HFFc6 (cell line): ENCODE data around the gene RENBP. TPM values are rescaled to one million over a fixed set of nuclear protein-coding genes. Genes with fewer than 3 reads are reported as not detected.

Source experiments
- DNase-seq: peaks from one replicate; pipeline ENCODE4 v3.0.0-alpha.2; 2018
- H3K27ac Mint-ChIP-seq: 2 replicates; pipeline ENCODE4 v1.8.0; 2020; ENCODE audit warnings: mild to moderate bottlenecking, mixed read lengths
- H3K27me3 Mint-ChIP-seq: 2 replicates; pipeline ENCODE4 v1.8.0; 2021; ENCODE audit warnings: mild to moderate bottlenecking, moderate library complexity, mixed read lengths; ENCODE audit not compliant: insufficient read depth
- H3K36me3 Mint-ChIP-seq: 2 replicates; pipeline ENCODE4 v1.8.0; 2021; ENCODE audit warnings: low read depth, mixed read lengths
- H3K4me1 Mint-ChIP-seq: 2 replicates; pipeline ENCODE4 v1.8.0; 2020; ENCODE audit warnings: low read depth, mixed read lengths
- H3K4me3 Mint-ChIP-seq: 2 replicates; pipeline ENCODE4 v1.8.0; 2020; ENCODE audit warnings: mild to moderate bottlenecking, moderate library complexity, mixed read lengths
- H3K9me3 Mint-ChIP-seq: 2 replicates; pipeline ENCODE4 v1.8.0; 2020; ENCODE audit warnings: mild to moderate bottlenecking, mixed read lengths
- total RNA-seq, 6 experiments: library from RNA; stranded (reverse); fragmentation: NEBNext Ultra II Directional; extraction: Animal tissue kit (Norgen Biotek cat#: 25700); gene quantifications; 2 replicates in 1 of 6; 3 replicates in 5 of 6; pipeline ENCODE4 v1.2.3, GENCODE V29; 2021
- TF ChIP-seq, protein P1 (sequence below): fragments of 200-600 bp; sonication (generic); IDR thresholded peaks from 2 replicates; pipeline ENCODE4 v1.5.0; 2021; ENCODE audit warnings: antibody characterized with exemption, mild to moderate bottlenecking

RENBP gene
- total RNA-seq, 6 experiments from 2014 or later, result 0.23 to 0.75 (median 0.40) TPM; not detected in 2

DNA sequence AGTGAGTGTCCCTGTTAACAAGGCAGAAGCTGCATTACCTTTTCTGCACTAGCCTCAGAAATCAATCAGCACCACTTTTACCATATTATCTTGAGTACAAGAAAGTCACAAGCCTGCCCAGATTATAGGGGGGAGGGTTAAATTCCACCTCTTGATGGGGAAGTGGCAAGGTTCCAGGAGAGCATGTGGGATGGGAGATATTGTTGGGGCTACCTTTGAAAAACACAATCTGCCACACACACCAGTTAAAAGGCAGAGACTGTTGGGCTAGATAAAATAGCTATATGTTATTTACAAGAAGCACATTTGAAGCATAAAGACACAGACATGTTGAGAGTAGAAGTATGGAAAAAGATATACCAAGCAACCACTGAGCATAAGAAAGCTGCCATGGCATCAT is 46.5 kb downstream of the RENBP start:
- Mint-ChIP-seq H3K27ac (no peak overlapping the region), H3K36me3 (no peaks in the 10 kb centered on the region), H3K4me1 (peaks cover 17% of the 10 kb centered on the region), H3K4me3 (no peak overlapping the region), H3K27me3 (peaks cover 8% of the 10 kb centered on the region), H3K9me3 (no peaks in the 10 kb centered on the region; the same call in 1 of the 2 replicates)
- TF ChIP-seq, protein P1, sequence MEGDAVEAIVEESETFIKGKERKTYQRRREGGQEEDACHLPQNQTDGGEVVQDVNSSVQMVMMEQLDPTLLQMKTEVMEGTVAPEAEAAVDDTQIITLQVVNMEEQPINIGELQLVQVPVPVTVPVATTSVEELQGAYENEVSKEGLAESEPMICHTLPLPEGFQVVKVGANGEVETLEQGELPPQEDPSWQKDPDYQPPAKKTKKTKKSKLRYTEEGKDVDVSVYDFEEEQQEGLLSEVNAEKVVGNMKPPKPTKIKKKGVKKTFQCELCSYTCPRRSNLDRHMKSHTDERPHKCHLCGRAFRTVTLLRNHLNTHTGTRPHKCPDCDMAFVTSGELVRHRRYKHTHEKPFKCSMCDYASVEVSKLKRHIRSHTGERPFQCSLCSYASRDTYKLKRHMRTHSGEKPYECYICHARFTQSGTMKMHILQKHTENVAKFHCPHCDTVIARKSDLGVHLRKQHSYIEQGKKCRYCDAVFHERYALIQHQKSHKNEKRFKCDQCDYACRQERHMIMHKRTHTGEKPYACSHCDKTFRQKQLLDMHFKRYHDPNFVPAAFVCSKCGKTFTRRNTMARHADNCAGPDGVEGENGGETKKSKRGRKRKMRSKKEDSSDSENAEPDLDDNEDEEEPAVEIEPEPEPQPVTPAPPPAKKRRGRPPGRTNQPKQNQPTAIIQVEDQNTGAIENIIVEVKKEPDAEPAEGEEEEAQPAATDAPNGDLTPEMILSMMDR, result no peak
- no peak for DNase-seq

- Mint-ChIP-seq H3K27ac (no peak overlapping the region), H3K4me1 (peaks cover 8% of the 10 kb centered on the region; the same call in 1 of the 2 replicates), H3K9me3 (no peaks in the 10 kb centered on the region), H3K27me3 (peaks cover 9% of the 10 kb centered on the region), H3K36me3 (no peaks in the 10 kb centered on the region), H3K4me3 (no peak overlapping the region)
- no peak for DNase-seq
- TF ChIP-seq, protein P1, result no peak
Observed at GRCh38 chrX:153889123-153889522, 55.3 kb downstream of the RENBP start.

DNA sequence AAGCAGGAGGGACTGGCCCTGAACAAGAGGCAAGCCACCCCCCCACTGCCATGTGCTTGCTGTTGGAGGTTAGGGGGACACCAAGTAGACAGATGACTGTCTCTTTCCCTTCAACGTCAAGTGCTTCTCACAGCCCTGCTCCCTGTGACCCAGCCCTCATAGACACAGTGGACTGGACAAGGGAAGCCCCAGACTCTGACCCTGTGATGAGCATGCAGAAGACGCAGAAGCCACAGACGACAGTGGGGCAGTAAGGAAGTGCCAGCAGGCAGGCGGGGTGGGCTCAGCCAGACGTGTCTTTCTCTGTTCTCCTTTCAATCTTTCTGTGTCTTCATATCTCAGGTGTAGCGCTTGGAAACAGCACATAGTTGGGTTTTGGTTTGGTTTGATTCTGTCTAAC is 56.1 kb downstream of the RENBP start:
- TF ChIP-seq, protein P1, result no peak
- no peak overlapping the region for H3K27ac Mint-ChIP-seq
- H3K4me1 Mint-ChIP-seq, result peaks cover 8% of the 10 kb centered on the region; the same call in 1 of the 2 replicates
- no peak for DNase-seq
- no peaks in the 10 kb centered on the region for H3K36me3 Mint-ChIP-seq
- H3K9me3 Mint-ChIP-seq, result no peaks in the 10 kb centered on the region
- H3K4me3 Mint-ChIP-seq, result no peak overlapping the region
- peaks cover 9% of the 10 kb centered on the region for H3K27me3 Mint-ChIP-seq

GRCh38 chrX:153887385-153887784 is 57.1 kb downstream of the RENBP start:
- Mint-ChIP-seq H3K9me3 (no peaks in the 10 kb centered on the region), H3K36me3 (no peaks in the 10 kb centered on the region), H3K4me3 (no peak overlapping the region), H3K27me3 (peaks cover 9% of the 10 kb centered on the region), H3K4me1 (peaks cover 10% of the 10 kb centered on the region), H3K27ac (no peak overlapping the region)
- TF ChIP-seq, protein P1, result no peak
- no peak for DNase-seq

DNA sequence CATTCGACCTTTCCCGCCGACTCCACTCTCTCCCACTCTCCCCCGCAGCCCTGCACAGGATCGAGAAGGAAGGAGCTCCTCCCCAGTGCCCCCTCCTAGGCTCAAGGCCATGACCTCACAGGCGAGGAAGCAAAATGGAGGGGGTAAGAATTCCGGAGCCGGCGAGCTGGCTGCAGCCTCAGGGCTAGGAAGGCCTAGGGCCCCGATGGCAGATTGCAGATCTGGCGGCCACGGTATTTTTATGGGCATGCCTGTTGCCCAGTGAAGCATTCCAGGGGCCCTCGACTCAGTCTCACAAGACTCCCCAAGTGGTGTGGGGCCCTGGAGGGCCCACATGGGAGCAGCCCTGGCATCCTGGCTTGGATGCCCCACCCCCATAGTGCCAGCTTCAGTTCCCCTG is 57.5 kb downstream of the RENBP start:
- Mint-ChIP-seq H3K4me3 (peak overlapping the region; percentile 60; the same call in 1 of the 2 replicates), H3K27me3 (peaks cover 10% of the 10 kb centered on the region), H3K9me3 (no peaks in the 10 kb centered on the region), H3K4me1 (peaks cover 14% of the 10 kb centered on the region), H3K27ac (no peak overlapping the region), H3K36me3 (no peaks in the 10 kb centered on the region)
- TF ChIP-seq, protein P1, result no peak
- peak; percentile 34 for DNase-seq
